Activated T-helper 1 cell treated with anti-CD3 and anti-CD28 coated beads, Interleukin-2, amount 50 U/mL, for 16 hours (primary cell): Measurements from ENCODE around the gene LRCH1.
A peak's percentile ranks its signal among the peaks of the same experiment; 100 is the strongest.

Experiments used
- DNase-seq, 2 donors: peaks; one replicate each; pipeline ENCODE4 v3.0.0-alpha.2; 2020; ENCODE audit warnings: low read depth in 1 of 2, low spot score in 1 of 2

LRCH1 gene

DNA sequence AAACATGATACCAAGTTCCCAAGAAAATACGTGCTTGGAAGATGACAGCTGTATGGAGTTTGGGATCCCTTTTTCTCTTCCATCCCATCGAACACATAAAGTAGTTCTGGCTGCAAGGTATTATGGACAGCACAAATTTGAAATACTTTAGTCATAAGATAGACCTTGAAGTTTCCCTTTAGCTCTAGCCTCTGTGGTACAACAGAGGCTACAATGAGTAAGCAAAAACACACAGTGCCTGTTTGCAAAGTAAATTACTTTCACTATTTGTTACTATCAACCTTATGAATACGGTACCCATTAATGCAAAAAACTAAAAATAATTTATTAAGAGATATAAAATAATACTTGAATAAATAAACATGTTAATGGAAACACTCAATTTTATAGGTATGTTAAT, 21.0 kb upstream of the LRCH1 start:
- no peak for DNase-seq

- DNase-seq: no peak
Measured at GRCh38 chr13:46535002-46535401, 18.0 kb upstream of the LRCH1 start.

GRCh38 chr13:46535825-46536224, 17.1 kb upstream of the LRCH1 start:
- DNase-seq: no peak

DNA sequence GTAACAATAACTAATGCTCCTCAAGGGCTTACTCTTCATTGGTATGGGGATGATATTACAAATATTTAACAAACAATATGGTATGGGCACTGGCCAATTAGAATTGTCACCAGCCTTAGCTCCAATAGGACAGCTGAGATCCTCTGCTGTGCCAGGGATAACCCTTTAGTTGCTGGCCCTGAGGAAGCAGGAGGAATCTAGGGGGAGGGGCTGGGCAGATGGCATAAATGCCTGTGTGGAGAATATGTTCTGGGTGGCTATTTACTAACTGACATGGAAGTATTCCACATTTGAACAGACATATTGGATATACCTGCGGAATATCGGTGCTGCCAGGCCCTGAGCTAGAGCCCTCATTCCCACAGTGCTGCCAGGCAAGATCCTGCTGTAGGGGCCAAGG, 16.6 kb upstream of the LRCH1 start:
- no peak for DNase-seq

DNA sequence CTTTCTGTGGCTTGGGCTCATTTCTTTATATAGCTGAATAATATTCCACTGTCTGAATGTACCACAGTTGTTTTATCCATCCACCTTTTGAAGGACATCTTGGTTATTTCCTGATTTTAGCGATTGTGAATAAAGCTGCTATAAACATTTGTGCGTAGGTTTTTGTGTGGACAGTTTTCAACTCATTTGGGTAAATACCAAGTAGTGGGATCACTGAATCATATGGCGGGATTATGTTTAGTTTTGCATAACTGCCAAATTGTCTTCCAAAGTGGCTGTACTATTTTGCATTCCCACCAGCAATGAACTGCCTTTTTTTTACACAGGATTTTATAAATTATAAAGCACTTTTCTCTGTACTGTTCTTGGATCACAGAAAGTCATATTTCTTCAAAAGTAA, 13.7 kb upstream of the LRCH1 start:
- no peak for DNase-seq

DNA sequence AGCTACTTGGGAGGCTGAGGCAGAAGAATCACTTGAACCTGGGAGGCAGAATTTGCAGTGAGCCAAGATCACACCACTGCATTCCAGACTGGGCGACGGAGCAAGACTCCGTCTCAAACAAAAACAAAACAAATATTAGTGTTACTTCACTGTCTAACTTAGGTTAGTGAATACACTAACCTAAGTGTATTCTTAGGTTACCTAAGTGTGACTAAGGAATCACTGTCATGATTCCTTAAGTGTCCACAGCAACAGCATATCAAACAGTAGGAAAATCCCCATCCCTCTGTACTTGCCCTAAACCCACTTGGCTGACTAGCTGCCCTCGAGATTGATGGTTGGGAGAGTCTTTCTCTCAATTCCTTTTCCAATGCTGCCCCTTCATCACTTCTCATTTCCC, 11.8 kb upstream of the LRCH1 start:
- no peak for DNase-seq

DNA sequence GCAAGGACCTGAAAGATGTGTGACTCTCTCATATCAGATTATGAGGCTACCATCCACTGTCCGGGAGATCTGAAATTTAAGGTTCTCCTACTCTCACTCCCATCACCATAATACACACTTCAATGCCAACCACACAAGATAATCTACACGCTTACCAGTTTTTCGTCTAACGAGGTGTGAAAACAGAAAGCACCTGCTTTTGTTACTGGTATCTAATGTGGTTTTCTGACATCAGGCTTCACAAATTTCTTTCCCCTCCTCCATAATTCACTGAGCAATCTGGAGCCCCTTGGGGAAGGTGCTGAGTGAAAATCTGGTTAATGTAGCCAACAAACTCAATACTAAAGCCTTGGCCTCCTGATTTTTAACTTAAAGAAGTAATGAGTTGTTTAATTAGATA, 10.1 kb upstream of the LRCH1 start:
- DNase-seq: no peak

- no peak for DNase-seq
Measured at GRCh38 chr13:46543287-46543686, 9.7 kb upstream of the LRCH1 start.

DNA sequence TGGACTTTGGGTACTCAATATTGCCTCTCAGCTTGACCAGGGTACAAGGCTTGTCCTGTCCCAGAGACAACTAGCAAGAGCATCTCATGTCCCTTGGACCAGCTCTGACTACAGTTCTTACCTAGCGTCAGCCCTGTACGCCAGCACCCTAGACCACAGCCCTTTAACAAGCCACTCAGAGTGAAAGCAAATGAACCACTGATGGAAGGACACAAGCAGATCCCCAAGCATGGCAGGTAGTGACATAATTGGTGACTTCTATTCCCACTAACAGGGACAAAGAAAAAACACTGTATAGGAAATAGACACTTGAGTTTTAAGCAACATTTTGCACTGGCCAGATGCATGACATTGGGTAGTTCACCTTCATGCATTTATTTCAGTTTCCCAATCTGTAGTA, 8.8 kb upstream of the LRCH1 start:
- DNase-seq: no peak

GRCh38 chr13:46544811-46545210, 8.2 kb upstream of the LRCH1 start:
- no peak for DNase-seq

GRCh38 chr13:46546084-46546768, 6.7 kb upstream of the LRCH1 start:
- no peak for DNase-seq

DNA sequence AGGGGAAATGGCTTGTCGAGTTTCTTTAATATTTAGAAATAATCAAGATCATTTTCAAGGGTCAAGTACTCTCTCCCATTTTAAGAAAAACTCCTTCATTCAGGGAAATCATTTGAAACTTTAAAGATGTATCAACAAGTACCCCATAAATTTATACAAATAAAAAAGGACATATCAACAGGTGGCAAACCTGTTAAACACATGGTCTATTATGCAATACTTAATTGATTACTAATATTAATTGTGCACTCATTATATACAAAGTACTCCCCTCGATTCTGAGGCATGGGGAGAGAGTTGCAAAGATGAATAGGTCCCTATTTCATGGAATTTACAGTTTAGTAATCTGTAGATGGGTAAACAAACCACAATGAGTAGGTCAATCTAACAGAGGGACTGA, 2.1 kb upstream of the LRCH1 start:
- DNase-seq: no peak

- peak; percentile 33 to 41 for DNase-seq
Measured at GRCh38 chr13:46551410-46552302, 1.3 kb upstream of the LRCH1 start.

DNA sequence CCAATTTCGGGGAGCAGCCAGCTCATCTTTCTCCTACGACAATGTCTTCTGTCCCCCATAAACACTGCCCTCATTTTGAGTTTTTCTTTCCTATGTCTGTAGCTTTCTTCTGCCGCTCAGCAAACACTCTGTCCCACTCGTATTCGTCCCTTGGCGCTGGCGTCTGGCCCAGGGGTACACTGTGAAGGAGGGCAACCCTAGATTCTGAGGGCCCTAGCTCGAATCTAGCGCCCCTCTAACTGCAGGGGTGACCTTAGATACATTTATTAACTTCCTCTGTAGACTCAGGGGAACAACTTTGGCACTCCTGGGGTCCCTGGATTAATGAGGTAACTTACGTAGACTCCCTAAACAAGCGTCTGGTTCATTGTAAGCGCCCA, 677 bp upstream of the LRCH1 start:
- DNase-seq: no peak

- no peak for DNase-seq
Measured at GRCh38 chr13:46553521-46553885, 533 bp downstream of the LRCH1 start.

- DNase-seq: peak; percentile 26 to 55
Measured at GRCh38 chr13:46553886-46554858, 1.2 kb downstream of the LRCH1 start.

DNA sequence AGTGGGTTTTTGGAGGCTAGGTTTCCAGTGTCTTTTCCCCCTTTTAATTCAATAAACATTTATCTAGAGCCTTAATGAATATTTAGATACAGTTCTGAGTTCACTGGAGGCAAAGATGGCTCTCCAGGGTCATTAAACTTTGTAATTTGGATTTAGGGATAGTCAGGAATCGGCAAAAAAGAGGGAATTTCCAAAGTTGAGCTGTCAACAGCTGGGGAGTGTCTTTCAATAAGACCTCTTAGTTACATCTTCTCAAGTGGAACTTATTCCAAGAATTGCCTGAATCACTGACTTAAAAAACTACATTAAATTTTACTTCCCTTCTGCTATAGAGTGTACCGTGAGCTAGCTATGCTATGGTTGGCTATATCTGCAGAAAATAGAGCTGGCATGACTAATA, 2.0 kb downstream of the LRCH1 start:
- no peak for DNase-seq

GRCh38 chr13:46555722-46556417, 2.9 kb downstream of the LRCH1 start:
- no peak for DNase-seq

DNA sequence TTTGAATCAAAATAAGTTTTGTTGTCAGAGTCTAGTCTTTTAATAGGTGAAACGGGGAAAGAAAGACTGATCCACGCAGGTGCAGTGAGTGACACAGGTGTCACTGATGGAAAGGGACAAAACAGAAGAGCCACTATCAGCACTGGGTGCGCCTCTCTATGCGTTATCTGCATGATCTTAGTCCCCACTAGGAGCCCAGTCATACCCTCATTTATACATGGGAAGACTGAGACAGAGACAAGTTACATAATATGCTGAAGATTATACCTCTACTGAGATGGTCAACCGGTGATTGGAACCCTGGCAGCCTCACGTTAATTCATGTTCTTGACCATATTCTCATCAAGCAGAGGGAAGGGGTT, 3.4 kb downstream of the LRCH1 start:
- DNase-seq: no peak

- no peak for DNase-seq
Measured at GRCh38 chr13:46559272-46559805, 6.4 kb downstream of the LRCH1 start.

GRCh38 chr13:46560778-46561177, 7.8 kb downstream of the LRCH1 start:
- DNase-seq: no peak
